HepG2 (cell line): Measurements from ENCODE around the gene TESPA1. TPM values are rescaled to one million over a fixed set of nuclear protein-coding genes. Genes with fewer than 3 reads are reported as not detected.
A peak's percentile ranks its signal among the peaks of the same experiment; 100 is the strongest.

Source experiments
- ATAC-seq: fragments of 200-7000 bp; cut with Tn5 transposase; 3 replicates; pipeline ENCODE4 v1.9.1; 2020; ENCODE audit warnings: mild to moderate bottlenecking, moderate library complexity
- Bru-seq: library from RNA; stranded (reverse); fragments of 400-500 nt; gene quantifications from one replicate; lab custom pipeline; 2021; lab: Mats Ljungman, UMichigan
- BruChase-seq, 2 experiments: library from RNA; stranded (reverse); fragments of 400-500 nt; gene quantifications; one replicate each; lab custom pipeline; 2021; lab: Mats Ljungman, UMichigan
- BruUV-seq: library from RNA; stranded (reverse); fragments of 400-500 nt; replicated peaks from 2 replicates; lab custom pipeline; 2021; lab: Mats Ljungman, UMichigan
- CTCF ChIA-PET: fragments of 300-600 bp; formaldehyde crosslinking; extraction: SDS; loops from one replicate; lab custom pipeline; 2021; ENCODE audit warnings: low total read pairs, inconsistent platforms, low intra/inter-chr PET ratio; lab: Yijun Ruan, JAX
- POLR2A ChIA-PET: fragments of 350-600 bp; sonication (Branson Sonifier 250); formaldehyde crosslinking; loops from one replicate; lab custom pipeline; 2020; ENCODE audit warnings: antibody characterized with exemption, inconsistent platforms; lab: Yijun Ruan, JAX
- DNase-seq: peaks from one replicate; pipeline ENCODE4 v3.0.0-alpha.2; 2015; ENCODE audit warnings: low spot score
- FAIRE-seq: peaks from 3 replicates; lab custom pipeline; 2011; peaks lifted over from hg19 to GRCh38; lab: Jason Lieb, UNC
- H2AFZ ChIP-seq: one replicate; pipeline ENCODE4 v1.6.1; 2011; ENCODE audit warnings: low read length, inconsistent platforms
- H3K27ac ChIP-seq: fragments of 300-600 bp; 3 replicates; pipeline ENCODE4 v1.8.0; 2011; ENCODE audit warnings: mixed run types, mild to moderate bottlenecking, mixed read lengths, low read length, inconsistent platforms; ENCODE audit not compliant: insufficient read depth; ENCODE audit errors: extremely low read length
- H3K27me3 ChIP-seq, 2 experiments: fragments of 200-600 bp in 1 of 2; 2 replicates in 1 of 2; 3 replicates in 1 of 2; pipeline versions ENCODE4 v1.6.0 to v1.8.0; 2011; ENCODE audit warnings: low read length in 2 of 2, mild to moderate bottlenecking in 2 of 2, moderate library complexity in 2 of 2, inconsistent platforms in 1 of 2; ENCODE audit not compliant: insufficient read depth in 2 of 2, control insufficient read depth in 1 of 2
- H3K36me3 ChIP-seq, 2 experiments: fragments of 200-600 bp in 1 of 2; replicated peaks in 1 of 2; 2 replicates in 1 of 2; 3 replicates in 1 of 2; pipeline versions ENCODE4 v1.5.1 to v1.8.0; 2011; ENCODE audit warnings: low read length in 2 of 2, inconsistent platforms in 1 of 2; ENCODE audit not compliant: insufficient read depth in 2 of 2, control insufficient read depth in 1 of 2
- H3K4me1 ChIP-seq: 2 replicates; pipeline ENCODE4 v1.5.1; 2012; ENCODE audit warnings: low read length, inconsistent platforms; ENCODE audit not compliant: insufficient read depth
- H3K4me2 ChIP-seq: 2 replicates; pipeline ENCODE4 v1.6.0; 2011; ENCODE audit warnings: low read depth, low read length, inconsistent platforms
- H3K4me3 ChIP-seq, 3 experiments: fragments of 200-600 bp in 1 of 3; sonication (generic), shearing (Covaris generic) in 1 of 3; replicated peaks in 1 of 3; 2 replicates each; pipeline ENCODE4 v1.5.1; 2011 to 2016; ENCODE audit warnings: low read length in 3 of 3, inconsistent platforms in 2 of 3, low read depth in 2 of 3, mild to moderate bottlenecking in 2 of 3, control low read depth in 1 of 3, mixed read lengths in 1 of 3; ENCODE audit not compliant: insufficient read depth in 1 of 3
- H3K79me2 ChIP-seq: one replicate; pipeline ENCODE4 v1.6.1; 2011; ENCODE audit warnings: low read length, inconsistent platforms; ENCODE audit not compliant: insufficient read depth
- H3K9ac ChIP-seq: 2 replicates; pipeline ENCODE4 v1.6.0; 2011; ENCODE audit warnings: mild to moderate bottlenecking, low read depth, low read length, inconsistent platforms; ENCODE audit not compliant: insufficient read depth
- H3K9me3 ChIP-seq: 2 replicates; pipeline ENCODE4 v1.5.1; 2012; ENCODE audit warnings: mild to moderate bottlenecking, low read length
- H4K20me1 ChIP-seq: 2 replicates; pipeline ENCODE4 v1.6.0; 2011; ENCODE audit warnings: inconsistent platforms, mild to moderate bottlenecking, low read length, moderate library complexity; ENCODE audit not compliant: insufficient read depth
- KAT8 ChIP-seq: IDR thresholded peaks from 2 replicates; pipeline ENCODE4 v1.6.1; 2016; ENCODE audit warnings: missing genetic modification reagents, missing compliant biosample characterization
- SRSF1 ChIP-seq: fragments of 200-400 bp; formaldehyde crosslinking; optimal IDR thresholded peaks from 2 replicates; pipeline ENCODE3; 2017; ENCODE audit warnings: mild to moderate bottlenecking, low read depth, low read length, moderate library complexity
- ZEB1 ChIP-seq: IDR thresholded peaks from 2 replicates; pipeline ENCODE4 v1.6.1; 2012; ENCODE audit warnings: mild to moderate bottlenecking, low read depth, inconsistent platforms; ENCODE audit not compliant: insufficient replicate concordance
- WGBS: methylation state at CpG from one replicate; pipeline ENCODE4 v1.1.6; 2017; ENCODE audit warnings: low lambda C conversion rate; 5-methylcytosine and 5-hydroxymethylcytosine counted together
- in situ Hi-C: cut with HindIII; loops from 2 replicates; pipeline ENCODE4 v1.10.0; 2017; ENCODE audit warnings: low pct_unique_long_range_greater_than_20kb; ENCODE audit not compliant: extremely low pct_ligation_motif_present
- intact Hi-C: fragments of 100-400 bp; cut with micrococcal nuclease; formaldehyde crosslinking; loops from one replicate; pipeline ENCODE4 v1.10.0; 2022; ENCODE audit not compliant: unreplicated experiment
- long read RNA-seq, 2 experiments: library from RNA in 1 of 2; library from polyadenylated mRNA in 1 of 2; stranded (forward) in 1 of 2; unstranded in 1 of 2; transcript quantifications; one replicate each; pipeline ENCODE4 v2.0.0, GENCODE V29; 2019 to 2022
- polyA minus RNA-seq, 3 experiments: library from RNA; depleted of rRNA, polyadenylated mRNA; stranded (reverse); fragments of >200 nt; gene quantifications; 2 replicates each; pipeline ENCODE4 v1.2.3, GENCODE V29; 2011; ENCODE audit warnings: low replicate concordance in 1 of 3
- polyA plus RNA-seq, 8 experiments: library from polyadenylated mRNA; depleted of rRNA in 3 of 8; stranded (reverse) in 7 of 8; unstranded in 1 of 8; fragments of >200 nt; fragmentation: Illumina TruSeq in 4 of 8; extraction: Trizol in 4 of 8; gene quantifications; 2 replicates each; pipeline versions ENCODE4 v1.2.1 to v1.2.3, GENCODE V29; 2011 to 2016; ENCODE audit warnings: low read depth in 4 of 8, missing spikeins in 1 of 8, mixed read lengths in 1 of 8; ENCODE audit not compliant: insufficient read depth in 1 of 8
- total RNA-seq, 5 experiments: library from RNA; depleted of rRNA; stranded (reverse); fragments of >200 nt; fragmentation: Illumina TruSeq; extraction: Trizol; gene quantifications; 2 replicates each; pipeline ENCODE4 v1.2.3, GENCODE V29; 2016; ENCODE audit warnings: low read depth in 1 of 5
- TF ChIP-seq, protein P1 (sequence below): sonication (generic); formaldehyde crosslinking; IDR thresholded peaks from one replicate; pipeline ENCODE4 v1.5.1; 2020; ENCODE audit warnings: mild to moderate bottlenecking, missing genetic modification reagents; ENCODE audit errors: not compliant biosample characterization
- TF ChIP-seq, protein P2 (sequence below): sonication (generic); formaldehyde crosslinking; IDR thresholded peaks from 2 replicates; pipeline ENCODE4 v1.5.0; 2020; ENCODE audit warnings: missing genetic modification reagents, mild to moderate bottlenecking, borderline replicate concordance
- TF ChIP-seq, protein P3 (sequence below): sonication (generic); formaldehyde crosslinking; IDR thresholded peaks from 2 replicates; pipeline ENCODE4 v1.9.0; 2021; ENCODE audit warnings: missing genetic modification reagents, borderline replicate concordance

Gene TESPA1
- total RNA-seq (2016; rRNA removed; fragmentation: Illumina TruSeq; extraction: Trizol) (not detected in 2 replicates), polyA plus RNA-seq (2011; rRNA removed) (not detected in 2 replicates), polyA minus RNA-seq (2011; rRNA and poly(A)+ RNA removed; ENCODE audit: low replicate concordance) (0.49 TPM in 1 of 2 replicates, not detected in the other), Bru-seq, nascent RNA (percentile 7 among the genes with signal in this experiment), BruChase-seq, experiment 1, labeled RNA remaining after a 6-hour chase (percentile 6 among the genes with signal in this experiment), BruChase-seq, experiment 2, labeled RNA remaining after a 2-hour chase (percentile 5 among the genes with signal in this experiment)
- total RNA-seq (2016; cell fraction: cytosol; rRNA removed; fragmentation: Illumina TruSeq; extraction: Trizol; ENCODE audit: low read depth): not detected in 2 replicates
- not detected in 2 replicates for total RNA-seq (2016; cell fraction: insoluble cytoplasmic fraction; rRNA removed; fragmentation: Illumina TruSeq; extraction: Trizol)
- total RNA-seq (2016; cell fraction: membrane; rRNA removed; fragmentation: Illumina TruSeq; extraction: Trizol): not detected in 2 replicates
- total RNA-seq (2016; cell fraction: nucleus; rRNA removed; fragmentation: Illumina TruSeq; extraction: Trizol): not detected in 2 replicates
- not detected in 2 replicates for polyA plus RNA-seq (2011; cell fraction: cytosol; rRNA removed)
- not detected in 2 replicates for polyA plus RNA-seq (2011; cell fraction: nucleus; rRNA removed)
- not detected in 2 replicates for polyA plus RNA-seq (2012)
- polyA plus RNA-seq (2016; cell fraction: cytosol; fragmentation: Illumina TruSeq; extraction: Trizol; ENCODE audit: low read depth): not detected in 2 replicates
- polyA plus RNA-seq (2016; cell fraction: insoluble cytoplasmic fraction; fragmentation: Illumina TruSeq; extraction: Trizol; ENCODE audit: low read depth): not detected in 2 replicates
- polyA plus RNA-seq (2016; cell fraction: membrane; fragmentation: Illumina TruSeq; extraction: Trizol; ENCODE audit: low read depth): not detected in 2 replicates
- polyA plus RNA-seq (2016; cell fraction: nucleus; fragmentation: Illumina TruSeq; extraction: Trizol; ENCODE audit: insufficient read depth, low read depth): not detected in 2 replicates
- not detected in 2 replicates for polyA minus RNA-seq (2011; cell fraction: cytosol; rRNA and poly(A)+ RNA removed)
- not detected in 2 replicates for polyA minus RNA-seq (2011; cell fraction: nucleus; rRNA and poly(A)+ RNA removed)
- long read RNA-seq, experiment 1: 0 reads
- long read RNA-seq, experiment 2: 0 reads

- Histone ChIP-seq H3K36me3 (no peaks in the 10 kb centered on the region), H3K9ac (no peak within 1 kb of the TSS), H2AFZ (no peak within 1 kb of the TSS), H3K4me1 (no peaks in the 10 kb centered on the region), H3K9me3 (no peaks in the 10 kb centered on the region), H3K27me3 (0 out of 5 replicates have a peak, but pooled peaks cover 0 to 1% of the 10 kb centered on the region in 2 experiments), H3K27ac (no peak within 1 kb of the TSS), H3K4me3 (no peak within 1 kb of the TSS), H3K79me2 (no peaks in the 10 kb centered on the region), H3K4me2 (no peak within 1 kb of the TSS), H4K20me1 (no peaks in the 10 kb centered on the region)
- in situ Hi-C loops: no loop called here
- BruUV-seq: no TSS peak
- intact Hi-C loops: no loop called here
- FAIRE-seq (no peak), ATAC-seq (no peak), DNase-seq (no peak)
- 8% methylated on average over 12 of the region's 12 CpGs for WGBS
- CTCF ChIA-PET: no interaction called here
- POLR2A ChIA-PET: no interaction called here
- TF ChIP-seq KAT8 (CRISPR knock-in tag) (no peak), ZEB1 (no peak), SRSF1 (no peak)
- TF ChIP-seq, protein P1, sequence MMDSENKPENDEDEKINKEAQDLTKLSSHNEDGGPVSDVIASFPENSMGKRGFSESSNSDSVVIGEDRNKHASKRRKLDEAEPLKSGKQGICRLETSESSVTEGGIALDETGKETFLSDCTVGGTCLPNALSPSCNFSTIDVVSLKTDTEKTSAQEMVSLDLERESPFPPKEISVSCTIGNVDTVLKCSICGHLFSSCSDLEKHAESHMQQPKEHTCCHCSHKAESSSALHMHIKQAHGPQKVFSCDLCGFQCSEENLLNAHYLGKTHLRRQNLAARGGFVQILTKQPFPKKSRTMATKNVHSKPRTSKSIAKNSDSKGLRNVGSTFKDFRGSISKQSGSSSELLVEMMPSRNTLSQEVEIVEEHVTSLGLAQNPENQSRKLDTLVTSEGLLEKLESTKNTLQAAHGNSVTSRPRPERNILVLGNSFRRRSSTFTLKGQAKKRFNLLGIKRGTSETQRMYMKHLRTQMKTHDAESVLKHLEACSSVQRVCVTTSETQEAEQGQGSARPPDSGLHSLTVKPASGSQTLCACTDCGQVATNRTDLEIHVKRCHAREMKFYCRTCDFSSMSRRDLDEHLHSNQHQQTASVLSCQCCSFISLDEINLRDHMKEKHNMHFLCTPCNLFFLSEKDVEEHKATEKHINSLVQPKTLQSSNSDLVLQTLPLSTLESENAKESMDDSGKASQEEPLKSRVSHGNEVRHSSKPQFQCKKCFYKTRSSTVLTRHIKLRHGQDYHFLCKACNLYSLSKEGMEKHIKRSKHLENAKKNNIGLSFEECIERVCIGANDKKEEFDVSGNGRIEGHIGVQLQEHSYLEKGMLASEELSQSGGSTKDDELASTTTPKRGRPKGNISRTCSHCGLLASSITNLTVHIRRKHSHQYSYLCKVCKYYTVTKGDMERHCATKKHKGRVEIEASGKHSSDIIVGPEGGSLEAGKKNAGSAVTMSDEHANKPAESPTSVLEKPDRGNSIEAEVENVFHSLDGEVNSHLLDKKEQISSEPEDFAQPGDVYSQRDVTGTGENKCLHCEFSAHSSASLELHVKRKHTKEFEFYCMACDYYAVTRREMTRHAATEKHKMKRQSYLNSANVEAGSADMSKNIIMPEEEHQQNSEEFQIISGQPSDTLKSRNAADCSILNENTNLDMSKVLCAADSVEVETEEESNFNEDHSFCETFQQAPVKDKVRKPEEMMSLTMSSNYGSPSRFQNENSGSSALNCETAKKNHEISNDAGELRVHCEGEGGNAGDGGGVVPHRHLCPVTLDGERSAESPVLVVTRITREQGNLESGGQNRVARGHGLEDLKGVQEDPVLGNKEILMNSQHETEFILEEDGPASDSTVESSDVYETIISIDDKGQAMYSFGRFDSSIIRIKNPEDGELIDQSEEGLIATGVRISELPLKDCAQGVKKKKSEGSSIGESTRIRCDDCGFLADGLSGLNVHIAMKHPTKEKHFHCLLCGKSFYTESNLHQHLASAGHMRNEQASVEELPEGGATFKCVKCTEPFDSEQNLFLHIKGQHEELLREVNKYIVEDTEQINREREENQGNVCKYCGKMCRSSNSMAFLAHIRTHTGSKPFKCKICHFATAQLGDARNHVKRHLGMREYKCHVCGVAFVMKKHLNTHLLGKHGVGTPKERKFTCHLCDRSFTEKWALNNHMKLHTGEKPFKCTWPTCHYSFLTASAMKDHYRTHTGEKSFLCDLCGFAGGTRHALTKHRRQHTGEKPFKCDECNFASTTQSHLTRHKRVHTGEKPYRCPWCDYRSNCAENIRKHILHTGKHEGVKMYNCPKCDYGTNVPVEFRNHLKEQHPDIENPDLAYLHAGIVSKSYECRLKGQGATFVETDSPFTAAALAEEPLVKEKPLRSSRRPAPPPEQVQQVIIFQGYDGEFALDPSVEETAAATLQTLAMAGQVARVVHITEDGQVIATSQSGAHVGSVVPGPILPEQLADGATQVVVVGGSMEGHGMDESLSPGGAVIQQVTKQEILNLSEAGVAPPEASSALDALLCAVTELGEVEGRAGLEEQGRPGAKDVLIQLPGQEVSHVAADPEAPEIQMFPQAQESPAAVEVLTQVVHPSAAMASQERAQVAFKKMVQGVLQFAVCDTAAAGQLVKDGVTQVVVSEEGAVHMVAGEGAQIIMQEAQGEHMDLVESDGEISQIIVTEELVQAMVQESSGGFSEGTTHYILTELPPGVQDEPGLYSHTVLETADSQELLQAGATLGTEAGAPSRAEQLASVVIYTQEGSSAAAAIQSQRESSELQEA: no peak
- TF ChIP-seq, protein P2, sequence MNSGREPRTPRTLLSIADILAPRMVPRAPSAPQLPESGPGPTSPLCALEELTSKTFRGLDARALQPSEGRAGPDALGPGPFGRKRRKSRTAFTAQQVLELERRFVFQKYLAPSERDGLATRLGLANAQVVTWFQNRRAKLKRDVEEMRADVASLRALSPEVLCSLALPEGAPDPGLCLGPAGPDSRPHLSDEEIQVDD (CRISPR knock-in tag): no peak
- TF ChIP-seq, protein P3, sequence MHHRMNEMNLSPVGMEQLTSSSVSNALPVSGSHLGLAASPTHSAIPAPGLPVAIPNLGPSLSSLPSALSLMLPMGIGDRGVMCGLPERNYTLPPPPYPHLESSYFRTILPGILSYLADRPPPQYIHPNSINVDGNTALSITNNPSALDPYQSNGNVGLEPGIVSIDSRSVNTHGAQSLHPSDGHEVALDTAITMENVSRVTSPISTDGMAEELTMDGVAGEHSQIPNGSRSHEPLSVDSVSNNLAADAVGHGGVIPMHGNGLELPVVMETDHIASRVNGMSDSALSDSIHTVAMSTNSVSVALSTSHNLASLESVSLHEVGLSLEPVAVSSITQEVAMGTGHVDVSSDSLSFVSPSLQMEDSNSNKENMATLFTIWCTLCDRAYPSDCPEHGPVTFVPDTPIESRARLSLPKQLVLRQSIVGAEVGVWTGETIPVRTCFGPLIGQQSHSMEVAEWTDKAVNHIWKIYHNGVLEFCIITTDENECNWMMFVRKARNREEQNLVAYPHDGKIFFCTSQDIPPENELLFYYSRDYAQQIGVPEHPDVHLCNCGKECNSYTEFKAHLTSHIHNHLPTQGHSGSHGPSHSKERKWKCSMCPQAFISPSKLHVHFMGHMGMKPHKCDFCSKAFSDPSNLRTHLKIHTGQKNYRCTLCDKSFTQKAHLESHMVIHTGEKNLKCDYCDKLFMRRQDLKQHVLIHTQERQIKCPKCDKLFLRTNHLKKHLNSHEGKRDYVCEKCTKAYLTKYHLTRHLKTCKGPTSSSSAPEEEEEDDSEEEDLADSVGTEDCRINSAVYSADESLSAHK: no peak
These were observed at the start of gene TESPA1 for GRCh38 chr12:54984658-54985376. TESPA1 (minus strand) TSS chr12:54984762; CDS start chr12:54974562, 10,200 bp downstream.
